Gastroesophageal sphincter (tissue), 3 donors: ENCODE data around the gene VWCE.
"Not testable (repeated sequence)": the region's sequence is repeated elsewhere in the genome, so short reads cannot be mapped to it uniquely, and the experiment has no call there.

Source experiments
- CTCF ChIP-seq, 4 experiments: fragments of 200-600 bp in 2 of 4; fragments of 450-650 bp in 2 of 4; sonication (generic) in 1 of 4; IDR thresholded peaks; one replicate each; pipeline ENCODE4 v1.5.1; 2017 to 2019; ENCODE audit warnings: antibody characterized with exemption in 4 of 4, mild to moderate bottlenecking in 2 of 4, moderate library complexity in 2 of 4
- EP300 ChIP-seq: sonication (generic); formaldehyde crosslinking; IDR thresholded peaks from one replicate; pipeline ENCODE4 v1.6.1; 2017; ENCODE audit warnings: antibody characterized with exemption, mild to moderate bottlenecking
- POLR2A ChIP-seq, 2 donors: fragments of 450-650 bp; IDR thresholded peaks; one replicate each; pipeline ENCODE4 v1.6.1; 2017; ENCODE audit warnings: antibody characterized with exemption in 2 of 2, mild to moderate bottlenecking in 2 of 2, moderate library complexity in 1 of 2
- POLR2AphosphoS5 ChIP-seq: sonication (generic); formaldehyde crosslinking; IDR thresholded peaks from one replicate; pipeline ENCODE4 v1.6.1; 2017; ENCODE audit warnings: antibody characterized with exemption

- TF ChIP-seq POLR2AphosphoS5; CTCF (IDR thresholded peaks at IDR 0.05); POLR2A (IDR thresholded peaks at IDR 0.05); EP300: not testable (repeated sequence)
Observed at GRCh38 chr11:61240288-61240687, 54.8 kb downstream of the VWCE start.
